ENCODE measurements around the gene AKAIN1.
A peak's percentile ranks its signal among the peaks of the same experiment; 100 is the strongest.

AKAIN1 gene

GRCh38 chr18:5197032-5197434 lies at the start of gene AKAIN1:
Gene AKAIN1 (minus strand): TSS chr18:5197257. CDS start chr18:5197053, 204 bp downstream.
- DNase-seq (ENCODE audit: low read depth) = peak; percentile 0
- in situ Hi-C loops (cut with HindIII; ENCODE audit: low sequenced_read_pairs) = no loop called here
- no peak within 1 kb of the TSS for H3K4me3 ChIP-seq (ENCODE audit: low read depth, low read length)
- no peak for TF ChIP-seq CTCF (IDR thresholded peaks at IDR 0.05; ENCODE audit: low read depth, low read length, missing control alignments)

- no peak overlapping the region for H3K4me3 ChIP-seq (ENCODE audit: low read depth, low read length)
- no peak for TF ChIP-seq CTCF (IDR thresholded peaks at IDR 0.05; ENCODE audit: low read depth, low read length, missing control alignments)
- no peak for DNase-seq (ENCODE audit: low read depth)
- in situ Hi-C loops (cut with HindIII; ENCODE audit: low sequenced_read_pairs) = no loop called here
Observed at GRCh38 chr18:5244941-5245340, 47.9 kb upstream of the AKAIN1 start.

- in situ Hi-C loops (cut with HindIII; ENCODE audit: low sequenced_read_pairs) = loop anchor here (5.0 kb wide), 1 partner anchor 58 kb away; the partner anchor contains the start of gene ZBTB14
- no peak for TF ChIP-seq CTCF (IDR thresholded peaks at IDR 0.05; ENCODE audit: low read depth, low read length, missing control alignments)
- no peak for DNase-seq (ENCODE audit: low read depth)
- H3K4me3 ChIP-seq (ENCODE audit: low read depth, low read length) = peak overlapping the region; percentile 79
Observed at GRCh38 chr18:5239447-5239846, 42.4 kb upstream of the AKAIN1 start.

- in situ Hi-C loops (cut with HindIII; ENCODE audit: low sequenced_read_pairs) = loop anchor here (5.0 kb wide), 1 partner anchor 59 kb away; the partner anchor contains the start of gene ZBTB14
- DNase-seq (ENCODE audit: low read depth) = no peak
- H3K4me3 ChIP-seq (ENCODE audit: low read depth, low read length) = peak overlapping the region; percentile 79
- TF ChIP-seq CTCF (IDR thresholded peaks at IDR 0.05; ENCODE audit: low read depth, low read length, missing control alignments) = no peak
Observed at GRCh38 chr18:5238371-5238976, 41.4 kb upstream of the AKAIN1 start.

- H3K4me3 ChIP-seq (ENCODE audit: low read depth, low read length) = peak overlapping the region; percentile 79
- peak; percentile 38 for TF ChIP-seq CTCF (IDR thresholded peaks at IDR 0.05; ENCODE audit: low read depth, low read length, missing control alignments)
- peak; percentile 70 for DNase-seq (ENCODE audit: low read depth)
- in situ Hi-C loops (cut with HindIII; ENCODE audit: low sequenced_read_pairs) = loop anchor here (5.0 kb wide), 1 partner anchor 59 kb away; the partner anchor contains the start of gene ZBTB14
Observed at GRCh38 chr18:5237723-5238370, 40.8 kb upstream of the AKAIN1 start.

- no peak for TF ChIP-seq CTCF (IDR thresholded peaks at IDR 0.05; ENCODE audit: low read depth, low read length, missing control alignments)
- in situ Hi-C loops (cut with HindIII; ENCODE audit: low sequenced_read_pairs) = loop anchor here (5.0 kb wide), 1 partner anchor 60 kb away; the partner anchor contains the start of gene ZBTB14
- DNase-seq (ENCODE audit: low read depth) = no peak
- peak overlapping the region; percentile 79 for H3K4me3 ChIP-seq (ENCODE audit: low read depth, low read length)
Observed at GRCh38 chr18:5237083-5237722, 40.1 kb upstream of the AKAIN1 start.

All from astrocyte of the cerebellum (primary cell).